Smooth muscle cell of the umbilical artery (primary cell): Measurements from ENCODE around the gene PTPN6. TPM values are rescaled to one million over a fixed set of nuclear protein-coding genes. Genes with fewer than 3 reads are reported as not detected.

Experiments
- total RNA-seq: library from RNA; depleted of rRNA; stranded (reverse); fragments of >200 nt; gene quantifications from 2 replicates; pipeline ENCODE4 v1.2.3, GENCODE V29; 2014

PTPN6 gene
- total RNA-seq, result not detected in 2 replicates

DNA sequence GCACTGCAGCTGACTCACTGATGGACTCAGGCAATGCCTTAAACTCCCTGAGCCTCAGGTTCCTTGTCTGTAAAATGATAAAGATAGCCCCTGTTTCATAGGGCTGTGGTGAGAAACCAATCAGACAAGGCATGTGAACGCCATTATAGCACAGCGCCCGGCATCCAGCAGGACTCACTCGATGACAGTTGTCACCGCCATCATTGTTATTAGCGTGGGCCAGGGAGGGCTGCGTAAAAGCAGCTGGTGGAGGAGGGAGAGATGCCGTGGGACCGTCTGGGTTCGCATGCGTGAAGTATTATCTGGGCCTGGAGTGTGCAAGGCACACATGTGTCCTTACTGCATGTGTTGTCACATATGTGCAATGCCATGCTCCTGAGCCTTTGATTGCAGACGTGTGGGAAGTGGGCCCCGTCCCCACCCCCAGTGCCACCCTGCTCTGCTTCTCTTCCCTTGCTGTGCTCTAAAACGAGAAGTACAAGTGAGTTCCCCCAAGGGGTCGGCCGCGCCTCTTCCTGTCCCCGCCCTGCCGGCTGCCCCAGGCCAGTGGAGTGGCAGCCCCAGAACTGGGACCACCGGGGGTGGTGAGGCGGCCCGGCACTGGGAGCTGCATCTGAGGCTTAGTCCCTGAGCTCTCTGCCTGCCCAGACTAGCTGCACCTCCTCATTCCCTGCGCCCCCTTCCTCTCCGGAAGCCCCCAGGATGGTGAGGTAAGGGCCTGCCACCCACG lies at the start of gene PTPN6:
PTPN6 (plus strand) TSS at position 546 of the 730 bp plus-strand sequence; CDS start at position 703, 157 bp downstream.

DNA sequence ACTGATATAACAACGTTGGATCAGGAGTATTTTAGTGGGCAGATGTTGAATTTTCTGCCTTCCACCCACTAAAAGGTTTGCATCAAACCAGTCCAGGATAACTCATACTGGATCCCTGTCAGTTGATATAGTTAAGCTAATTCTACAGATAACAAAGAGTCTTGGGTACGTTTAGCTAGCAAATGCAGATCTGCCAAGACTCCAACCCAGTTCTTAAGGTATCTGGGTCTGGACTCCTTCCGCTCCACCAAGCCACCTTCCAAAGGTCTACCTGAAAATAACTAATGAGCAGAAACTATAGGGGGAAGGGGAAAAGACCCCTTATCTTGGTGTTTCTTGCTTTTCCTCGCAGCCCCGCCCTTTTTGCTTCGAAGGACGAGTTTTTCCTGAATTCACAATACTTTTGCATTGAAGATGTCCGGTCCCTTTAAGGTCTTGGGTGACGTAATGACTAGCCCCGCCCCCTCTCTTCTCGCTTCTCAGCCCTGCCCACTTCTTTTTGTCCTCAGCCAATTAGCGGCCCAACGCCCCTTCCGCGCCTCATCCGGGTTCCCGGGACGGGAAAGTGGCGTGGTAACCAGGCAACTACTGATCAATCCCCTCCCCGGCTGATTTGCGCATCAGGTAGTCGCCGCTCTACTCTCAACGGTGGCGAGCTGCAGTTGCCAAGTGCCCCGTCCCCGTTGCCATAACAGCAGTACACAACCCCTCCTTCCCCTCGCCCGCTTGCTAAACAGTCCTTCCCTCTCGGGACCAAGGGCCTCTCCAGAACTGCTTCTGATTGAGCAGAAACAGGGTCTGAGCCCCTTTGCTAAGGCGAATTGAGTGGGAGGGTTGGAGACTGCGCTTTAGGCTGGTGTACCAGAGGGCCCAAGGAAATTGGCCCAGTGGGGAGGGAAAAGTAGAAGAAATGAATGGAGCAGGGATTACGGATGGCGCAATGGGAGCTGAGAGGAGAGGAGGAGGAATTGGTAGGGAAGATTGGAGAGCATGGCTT lies 46.6 kb upstream of the PTPN6 start, which contains the start of gene LRRC23:
LRRC23 (plus strand) TSS at position 543 of the 997 bp plus-strand sequence. CDS start 812 bp downstream, outside the sequence.

DNA sequence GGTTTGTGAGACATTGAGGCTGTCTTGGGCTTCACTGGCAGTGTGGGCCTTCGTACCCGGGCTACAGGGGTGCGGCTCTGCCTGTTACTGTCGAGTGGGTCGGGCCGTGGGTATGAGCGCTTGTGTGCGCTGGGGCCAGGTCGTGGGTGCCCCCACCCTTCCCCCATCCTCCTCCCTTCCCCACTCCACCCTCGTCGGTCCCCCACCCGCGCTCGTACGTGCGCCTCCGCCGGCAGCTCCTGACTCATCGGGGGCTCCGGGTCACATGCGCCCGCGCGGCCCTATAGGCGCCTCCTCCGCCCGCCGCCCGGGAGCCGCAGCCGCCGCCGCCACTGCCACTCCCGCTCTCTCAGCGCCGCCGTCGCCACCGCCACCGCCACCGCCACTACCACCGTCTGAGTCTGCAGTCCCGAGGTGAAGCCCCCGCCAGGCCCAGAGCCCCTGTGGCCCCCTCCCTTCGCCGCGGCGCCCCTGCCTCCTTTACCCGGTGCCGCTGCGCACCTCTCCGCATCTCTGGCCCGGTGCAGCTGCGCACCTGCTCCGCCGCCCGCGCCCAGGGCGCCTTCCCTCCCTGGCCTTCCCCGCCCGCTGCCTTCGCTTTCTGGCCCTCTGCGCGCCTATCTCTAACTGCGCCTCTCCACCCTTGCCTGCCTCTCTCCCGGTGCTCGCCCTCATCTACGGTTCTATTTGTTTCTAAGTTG lies 36.8 kb upstream of the PTPN6 start, which contains the start of gene ENO2:
ENO2 (plus strand) TSS at position 335 of the 701 bp plus-strand sequence. CDS start 1,253 bp downstream, outside the sequence.

DNA sequence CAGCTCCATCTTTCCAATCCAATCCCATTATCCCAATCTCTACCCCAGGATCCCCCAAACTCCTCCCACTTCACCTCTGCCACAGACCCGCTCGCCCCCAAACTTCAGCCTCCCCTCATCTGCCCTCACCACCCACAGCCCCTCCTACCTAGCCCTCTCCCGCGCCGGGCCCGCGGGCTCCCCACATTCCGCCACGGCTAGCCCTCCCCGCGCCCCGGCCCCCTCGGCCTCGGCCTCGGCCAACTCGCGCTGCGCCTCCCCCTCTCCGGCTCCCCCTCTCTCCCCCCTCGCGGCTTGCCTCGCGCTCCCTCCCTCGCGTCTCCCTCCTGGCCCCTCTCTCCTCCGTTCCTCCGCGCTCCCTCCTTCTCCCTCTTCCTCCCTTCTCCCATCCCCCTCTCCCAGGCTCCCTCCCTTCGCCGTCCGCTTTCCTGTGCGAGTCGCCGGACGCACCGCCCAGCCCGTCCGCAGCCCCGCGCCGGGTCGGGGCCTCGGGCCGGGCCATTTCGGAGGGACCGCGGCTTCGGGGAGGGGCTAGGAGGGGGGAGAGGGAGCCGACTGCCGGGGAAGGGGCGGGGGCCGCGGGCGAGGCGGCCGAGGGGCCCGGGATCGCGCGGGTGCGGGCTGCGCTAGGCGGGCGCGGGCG lies 23.7 kb upstream of the PTPN6 start, which contains the start of gene ATN1:
ATN1 (plus strand) TSS at position 581 of the 643 bp plus-strand sequence. CDS start 6,043 bp downstream, outside the sequence.

DNA sequence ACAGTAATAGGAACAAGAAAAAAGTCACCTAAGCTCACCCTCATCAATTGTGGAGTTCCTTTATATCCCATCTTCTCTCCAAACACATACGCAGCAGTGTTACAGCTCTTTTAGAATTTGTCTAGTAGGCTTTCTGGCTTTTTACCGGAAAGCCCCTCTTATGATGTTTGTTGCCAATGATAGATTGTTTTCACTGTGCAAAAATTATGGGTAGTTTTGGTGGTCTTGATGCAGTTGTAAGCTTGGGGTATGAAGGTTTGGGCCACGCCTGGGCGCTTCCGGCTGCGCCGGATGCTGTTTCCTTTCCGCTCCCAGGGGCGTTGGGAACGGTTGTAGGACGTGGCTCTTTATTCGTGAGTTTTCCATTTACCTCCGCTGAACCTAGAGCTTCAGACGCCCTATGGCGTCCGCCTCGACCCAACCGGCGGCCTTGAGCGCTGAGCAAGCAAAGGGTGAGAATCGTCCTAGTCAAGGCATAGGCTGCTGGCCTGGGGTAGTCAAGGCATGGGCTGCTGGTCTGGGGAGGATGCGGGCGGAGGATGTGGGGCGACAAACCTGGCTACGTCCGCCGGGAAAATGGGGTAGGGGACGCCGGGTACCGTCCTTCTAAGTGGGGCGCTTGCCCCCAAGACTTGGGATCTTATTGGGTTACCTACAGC lies 7.3 kb upstream of the PTPN6 start, which contains the start of the genes C12orf57 and RNU7-1:
C12orf57 (plus strand) TSS at position 301 of the 659 bp plus-strand sequence; CDS start at position 401, 100 bp downstream.
RNU7-1 (plus strand) TSS at position 95 of the 659 bp plus-strand sequence.

Other genes with a start within 250 kb of the PTPN6 start
- gene COPS7A, start 227.3 kb upstream of the PTPN6 start, total RNA-seq, result 78.9 and 83.4 TPM in 2 replicates
- gene MLF2, start 198.2 kb upstream of the PTPN6 start, total RNA-seq, result 184 and 213 TPM in 2 replicates
- gene PTMS, start 185.0 kb upstream of the PTPN6 start, total RNA-seq, result 37.4 and 109 TPM in 2 replicates
- 0.05 TPM in 1 of 2 replicates, not detected in the other for gene LAG3, start 178.8 kb upstream of the PTPN6 start, total RNA-seq
- 1.0 and 1.5 TPM in 2 replicates for gene CD4, start 161.8 kb upstream of the PTPN6 start, total RNA-seq
- gene GPR162, start 129.5 kb upstream of the PTPN6 start, total RNA-seq, result 2.1 and 2.6 TPM in 2 replicates
- 216 and 275 TPM in 2 replicates for gene P3H3, start 122.9 kb upstream of the PTPN6 start, total RNA-seq
- 3.6 and 4.7 TPM in 2 replicates for gene GNB3, start 110.4 kb upstream of the PTPN6 start, total RNA-seq
- 2.1 and 8.1 TPM in 2 replicates for gene CDCA3, start 100.1 kb upstream of the PTPN6 start, total RNA-seq
- 87.9 and 120 TPM in 2 replicates for gene USP5, start 99.2 kb upstream of the PTPN6 start, total RNA-seq
- gene TPI1, start 83.8 kb upstream of the PTPN6 start, total RNA-seq, result 1,296 and 1,307 TPM in 2 replicates
- gene SPSB2, start 78.1 kb upstream of the PTPN6 start, total RNA-seq, result 2.6 and 5.0 TPM in 2 replicates
- 8.8 and 14.6 TPM in 2 replicates for gene LRRC23, start 46.5 kb upstream of the PTPN6 start, total RNA-seq
- 78.1 and 80.9 TPM in 2 replicates for gene ENO2, start 36.8 kb upstream of the PTPN6 start, total RNA-seq
- gene ATN1, start 23.4 kb upstream of the PTPN6 start, total RNA-seq, result 20.2 and 26.3 TPM in 2 replicates
- gene RNU7-1, start 7.5 kb upstream of the PTPN6 start, total RNA-seq, result not detected in 2 replicates
- gene C12orf57, start 7.3 kb upstream of the PTPN6 start, total RNA-seq, result 47.2 and 210 TPM in 2 replicates
- gene PHB2, start 19.3 kb downstream of the PTPN6 start, total RNA-seq, result 105 and 148 TPM in 2 replicates
- gene EMG1, start 19.6 kb downstream of the PTPN6 start, total RNA-seq, result 45.7 and 48.1 TPM in 2 replicates
- 6.5 and 6.7 TPM in 2 replicates for gene LPCAT3, start 67.1 kb downstream of the PTPN6 start, total RNA-seq
- 67.2 and 431 TPM in 2 replicates for gene C1S, start 109.4 kb downstream of the PTPN6 start, total RNA-seq
- 22.7 and 129 TPM in 2 replicates for gene C1R, start 141.1 kb downstream of the PTPN6 start, total RNA-seq
- 17.3 and 21.4 TPM in 2 replicates for gene C1RL, start 157.9 kb downstream of the PTPN6 start, total RNA-seq
- not detected in 2 replicates for gene RBP5, start 177.5 kb downstream of the PTPN6 start, total RNA-seq
- 25.2 and 33.8 TPM in 2 replicates for gene CLSTN3, start 179.0 kb downstream of the PTPN6 start, total RNA-seq
- 26.4 and 28.8 TPM in 2 replicates for gene PEX5, start 238.3 kb downstream of the PTPN6 start, total RNA-seq